Adrenal gland (tissue), 5 donors: ENCODE measurements around the gene CELF2.

Experiments
- POLR2A ChIP-seq, 2 donors: fragments of 450-650 bp; IDR thresholded peaks; one replicate each; pipeline ENCODE4 v1.6.1; 2017; ENCODE audit warnings: antibody characterized with exemption in 2 of 2, mild to moderate bottlenecking in 2 of 2, moderate library complexity in 1 of 2
- TF ChIP-seq, protein P1 (sequence below), 6 experiments: fragments of 450-650 bp in 4 of 6; fragments of 200-600 bp in 2 of 6; sonication (generic) in 1 of 6; IDR thresholded peaks; 1 replicate in 5 of 6; 2 replicates in 1 of 6; pipeline versions ENCODE4 v1.5.1 to v1.8.0; 2016 to 2021; ENCODE audit warnings: antibody characterized with exemption in 6 of 6, mild to moderate bottlenecking in 2 of 6, moderate library complexity in 1 of 6
- donor health status: DM: no; HTN: no; CAD: no.

DNA sequence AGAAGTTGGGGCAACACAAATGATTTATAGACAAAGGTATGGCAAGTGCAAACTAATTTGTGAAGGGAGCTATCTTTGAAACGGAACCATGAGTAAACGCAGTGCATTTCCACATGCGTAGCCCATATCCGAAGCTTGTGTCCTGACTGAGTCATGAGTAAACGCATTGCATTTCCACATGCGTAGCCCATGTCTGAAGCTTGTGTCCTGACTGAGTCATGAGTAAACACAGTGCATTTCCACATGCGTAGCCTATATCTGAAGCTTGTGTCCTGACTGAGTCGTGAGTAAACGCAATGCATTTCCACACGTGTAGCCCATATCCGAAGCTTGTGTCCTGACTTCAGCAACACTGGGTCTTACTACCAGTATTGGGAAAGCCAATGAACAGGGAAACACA is 95.0 kb downstream of the CELF2 start:
- no peak for TF ChIP-seq POLR2A (IDR thresholded peaks at IDR 0.05)
- TF ChIP-seq, protein P1, sequence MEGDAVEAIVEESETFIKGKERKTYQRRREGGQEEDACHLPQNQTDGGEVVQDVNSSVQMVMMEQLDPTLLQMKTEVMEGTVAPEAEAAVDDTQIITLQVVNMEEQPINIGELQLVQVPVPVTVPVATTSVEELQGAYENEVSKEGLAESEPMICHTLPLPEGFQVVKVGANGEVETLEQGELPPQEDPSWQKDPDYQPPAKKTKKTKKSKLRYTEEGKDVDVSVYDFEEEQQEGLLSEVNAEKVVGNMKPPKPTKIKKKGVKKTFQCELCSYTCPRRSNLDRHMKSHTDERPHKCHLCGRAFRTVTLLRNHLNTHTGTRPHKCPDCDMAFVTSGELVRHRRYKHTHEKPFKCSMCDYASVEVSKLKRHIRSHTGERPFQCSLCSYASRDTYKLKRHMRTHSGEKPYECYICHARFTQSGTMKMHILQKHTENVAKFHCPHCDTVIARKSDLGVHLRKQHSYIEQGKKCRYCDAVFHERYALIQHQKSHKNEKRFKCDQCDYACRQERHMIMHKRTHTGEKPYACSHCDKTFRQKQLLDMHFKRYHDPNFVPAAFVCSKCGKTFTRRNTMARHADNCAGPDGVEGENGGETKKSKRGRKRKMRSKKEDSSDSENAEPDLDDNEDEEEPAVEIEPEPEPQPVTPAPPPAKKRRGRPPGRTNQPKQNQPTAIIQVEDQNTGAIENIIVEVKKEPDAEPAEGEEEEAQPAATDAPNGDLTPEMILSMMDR (IDR thresholded peaks at IDR 0.05), result no peak
